ENCODE data around the gene TNFAIP2.
"Not testable (repeated sequence)": the region's sequence is repeated elsewhere in the genome, so short reads cannot be mapped to it uniquely, and the experiment has no call there.

The TNFAIP2 gene

GRCh38 chr14:103107941-103108748, 15.1 kb upstream of the TNFAIP2 start:
- H3K36me3 Mint-ChIP-seq (ENCODE audit: insufficient read depth), result no peaks in the 10 kb centered on the region
- DNase-seq (no peak), ATAC-seq (replicated peaks) (no peak)
- H3K4me3 Mint-ChIP-seq, result no peak overlapping the region
- peaks cover 9% of the 10 kb centered on the region in 2 donors for H3K4me1 Mint-ChIP-seq (ENCODE audit: low read depth in 2 of 2)
- no peak overlapping the region for H3K27ac Mint-ChIP-seq
- peaks cover 24 to 64% of the 10 kb centered on the region in 2 donors for H3K27me3 Mint-ChIP-seq
- H3K9me3 Mint-ChIP-seq, result no peaks in the 10 kb centered on the region

DNA sequence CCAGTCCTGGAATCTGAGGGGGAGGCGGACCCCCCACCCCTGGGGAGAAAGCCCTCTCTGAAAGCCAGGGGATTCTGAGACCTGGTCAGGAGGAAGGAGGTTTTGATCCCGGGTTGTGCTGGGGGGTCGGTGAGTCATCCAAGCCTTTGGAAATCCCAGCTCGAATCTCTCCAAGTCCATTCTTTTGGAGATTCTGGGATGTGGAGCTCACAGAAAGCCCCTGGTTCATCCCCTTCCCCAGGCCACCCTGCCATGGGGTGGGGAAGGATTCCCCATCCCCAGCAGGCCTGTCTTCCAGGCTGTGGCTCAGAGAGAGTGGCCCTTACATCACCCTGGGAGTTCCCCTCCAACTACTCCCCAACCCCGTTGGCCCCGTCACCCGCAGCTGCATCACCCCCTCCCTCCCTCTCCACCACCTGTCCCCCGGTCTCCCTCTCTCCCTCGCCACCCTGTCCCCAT, 14.5 kb upstream of the TNFAIP2 start:
- DNase-seq, result no peak
- ATAC-seq (replicated peaks), result no peak
- H3K9me3 Mint-ChIP-seq, result no peaks in the 10 kb centered on the region
- H3K4me1 Mint-ChIP-seq (ENCODE audit: low read depth in 2 of 2), result peaks cover 6 to 9% of the 10 kb centered on the region in 2 donors
- no peak overlapping the region for H3K27ac Mint-ChIP-seq
- H3K36me3 Mint-ChIP-seq (ENCODE audit: insufficient read depth), result no peaks in the 10 kb centered on the region
- peaks cover 19 to 57% of the 10 kb centered on the region in 2 donors for H3K27me3 Mint-ChIP-seq
- no peak overlapping the region for H3K4me3 Mint-ChIP-seq

DNA sequence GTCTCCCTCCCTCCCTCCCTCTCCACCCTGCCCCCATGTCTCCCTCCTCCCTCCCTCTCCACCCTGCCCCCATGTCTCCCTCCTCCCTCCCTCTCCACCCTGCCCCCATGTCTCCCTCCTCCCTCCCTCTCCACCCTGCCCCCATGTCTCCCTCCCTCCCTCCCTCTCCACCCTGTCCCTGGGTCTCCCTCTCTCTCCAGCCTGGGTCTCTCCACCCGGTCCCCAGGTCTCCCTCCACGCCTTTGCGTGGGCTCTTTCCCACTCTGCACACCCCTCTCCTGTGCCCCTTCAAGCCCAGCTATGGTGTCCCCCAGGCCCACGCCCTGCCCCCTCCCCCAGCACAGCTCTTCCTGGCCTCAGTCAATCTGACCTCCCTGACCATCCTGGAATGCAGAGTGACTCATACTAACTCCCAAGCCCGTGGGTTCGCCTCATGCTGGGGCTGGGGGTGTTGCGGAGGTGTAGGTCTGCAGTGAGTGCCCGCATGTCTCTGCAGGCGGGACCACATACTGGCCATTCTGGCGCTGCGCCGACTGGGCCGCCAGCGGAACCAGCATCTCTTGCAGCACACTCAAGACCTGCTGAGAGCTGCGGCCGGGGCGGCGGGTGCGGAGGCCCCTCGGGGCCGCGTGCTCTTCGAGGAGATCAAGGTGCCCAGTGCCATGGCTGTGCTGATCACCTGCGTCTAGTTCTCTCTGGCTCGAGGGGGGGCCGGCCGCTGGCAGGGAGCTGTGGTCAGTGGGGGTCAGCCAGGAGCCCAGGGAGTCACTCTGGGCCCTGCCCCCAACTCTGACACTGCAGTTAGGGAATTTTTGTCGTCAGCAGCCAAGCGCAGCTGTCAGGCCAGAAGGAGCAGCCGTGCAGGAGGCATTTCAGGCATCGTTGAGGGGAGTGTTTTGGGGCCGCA, 13.5 kb upstream of the TNFAIP2 start:
- Mint-ChIP-seq H3K4me1 (ENCODE audit: low read depth in 2 of 2) (peaks cover 6 to 10% of the 10 kb centered on the region in 2 donors), H3K27me3 (peaks cover 17 to 53% of the 10 kb centered on the region in 2 donors), H3K27ac (no peak overlapping the region), H3K9me3 (no peaks in the 10 kb centered on the region), H3K4me3 (no peak overlapping the region), H3K36me3 (ENCODE audit: insufficient read depth) (no peaks in the 10 kb centered on the region)
- ATAC-seq (replicated peaks) (no peak), DNase-seq (no peak)

DNA sequence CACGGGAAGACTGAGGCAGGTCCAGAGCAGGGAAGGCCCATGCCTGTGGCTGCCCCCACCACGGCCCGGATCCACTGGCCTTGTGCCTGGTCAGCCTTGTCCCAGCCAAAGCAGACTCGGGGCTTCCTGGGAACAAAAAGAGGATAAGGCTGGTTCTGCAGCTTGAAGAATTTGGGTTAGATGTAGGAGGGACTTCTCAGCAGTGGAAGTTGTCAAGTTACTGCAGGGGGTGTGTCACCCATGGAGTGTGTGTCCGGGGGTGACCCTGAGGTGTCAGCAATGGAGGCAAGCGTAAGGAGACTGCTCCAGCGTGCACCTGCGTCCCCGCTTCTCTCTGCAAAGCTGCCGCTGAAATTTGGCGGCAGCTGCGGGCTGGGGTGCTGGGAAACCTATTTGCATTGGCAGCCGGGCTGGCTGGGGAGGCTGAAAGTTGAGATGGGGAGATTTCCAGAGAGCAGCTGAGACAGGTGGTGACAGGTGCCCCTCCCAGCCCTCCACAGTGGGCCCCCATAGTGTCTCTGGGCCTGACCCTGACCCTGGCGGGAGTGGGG, 12.5 kb upstream of the TNFAIP2 start:
- Mint-ChIP-seq H3K9me3 (no peaks in the 10 kb centered on the region), H3K27me3 (peaks cover 8 to 43% of the 10 kb centered on the region in 2 donors), H3K36me3 (ENCODE audit: insufficient read depth) (no peaks in the 10 kb centered on the region), H3K4me3 (no peak overlapping the region), H3K4me1 (ENCODE audit: low read depth in 2 of 2) (peaks cover 4 to 6% of the 10 kb centered on the region in 2 donors), H3K27ac (no peak overlapping the region)
- DNase-seq (no peak), ATAC-seq (replicated peaks) (no peak)

DNA sequence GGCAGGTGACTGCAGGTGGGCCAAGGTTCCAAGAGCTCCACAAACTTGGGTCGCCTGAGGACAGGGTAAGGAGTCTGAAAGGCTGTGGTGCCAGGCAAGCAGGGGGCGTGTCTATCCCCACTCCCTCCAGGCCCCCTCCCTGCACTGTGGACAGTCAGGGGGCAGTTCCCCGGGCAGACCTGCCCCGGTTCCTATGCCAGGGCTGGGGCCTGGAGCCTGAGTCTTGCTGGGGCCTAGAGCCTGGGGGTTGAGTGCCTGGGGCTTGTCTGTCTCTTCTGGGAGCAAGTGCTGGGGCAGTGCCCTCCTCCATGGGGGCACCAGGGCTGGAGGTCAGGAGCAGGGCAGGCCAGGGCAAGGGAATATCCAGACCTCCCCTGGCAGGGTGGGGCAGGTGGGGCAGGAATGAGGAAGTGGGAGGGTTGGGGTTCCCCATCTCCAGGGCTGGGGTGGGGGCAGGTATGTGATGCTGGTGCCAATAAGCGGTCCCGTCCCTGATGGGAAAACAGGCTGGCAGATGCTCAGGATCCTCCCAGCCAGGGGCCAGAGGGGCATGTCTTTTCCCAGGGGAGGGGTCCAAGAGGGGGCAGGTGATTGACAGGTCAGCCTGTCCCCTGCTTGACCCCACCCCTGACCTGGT, 11.9 kb upstream of the TNFAIP2 start:
- H3K27me3 Mint-ChIP-seq, result peaks cover 8 to 38% of the 10 kb centered on the region in 2 donors
- H3K9me3 Mint-ChIP-seq, result no peaks in the 10 kb centered on the region
- H3K4me3 Mint-ChIP-seq, result no peak overlapping the region
- ATAC-seq (replicated peaks) (no peak), DNase-seq (no peak)
- no peaks in the 10 kb centered on the region for H3K36me3 Mint-ChIP-seq (ENCODE audit: insufficient read depth)
- H3K4me1 Mint-ChIP-seq (ENCODE audit: low read depth in 2 of 2), result peaks cover 6% of the 10 kb centered on the region in 2 donors
- no peak overlapping the region for H3K27ac Mint-ChIP-seq

GRCh38 chr14:103112400-103113243, 10.6 kb upstream of the TNFAIP2 start:
- DNase-seq (no peak), ATAC-seq (replicated peaks) (no peak)
- peak overlapping the region in 1 of 2 donors; percentile 57 for H3K27ac Mint-ChIP-seq
- H3K4me1 Mint-ChIP-seq (ENCODE audit: low read depth in 2 of 2), result peaks cover 6% of the 10 kb centered on the region in 2 donors
- no peak overlapping the region for H3K4me3 Mint-ChIP-seq
- H3K9me3 Mint-ChIP-seq, result no peaks in the 10 kb centered on the region
- no peaks in the 10 kb centered on the region for H3K36me3 Mint-ChIP-seq (ENCODE audit: insufficient read depth)
- peaks cover 8 to 27% of the 10 kb centered on the region in 2 donors for H3K27me3 Mint-ChIP-seq

GRCh38 chr14:103113303-103113702, 10.0 kb upstream of the TNFAIP2 start:
- ATAC-seq (replicated peaks), result no peak
- Mint-ChIP-seq H3K36me3 (ENCODE audit: insufficient read depth) (no peaks in the 10 kb centered on the region), H3K4me3 (no peak overlapping the region), H3K4me1 (ENCODE audit: low read depth in 2 of 2) (peaks cover 6% of the 10 kb centered on the region in 2 donors), H3K9me3 (no peaks in the 10 kb centered on the region), H3K27me3 (peaks cover 8 to 27% of the 10 kb centered on the region in 2 donors), H3K27ac (no peak overlapping the region)
- DNase-seq, result no peak

DNA sequence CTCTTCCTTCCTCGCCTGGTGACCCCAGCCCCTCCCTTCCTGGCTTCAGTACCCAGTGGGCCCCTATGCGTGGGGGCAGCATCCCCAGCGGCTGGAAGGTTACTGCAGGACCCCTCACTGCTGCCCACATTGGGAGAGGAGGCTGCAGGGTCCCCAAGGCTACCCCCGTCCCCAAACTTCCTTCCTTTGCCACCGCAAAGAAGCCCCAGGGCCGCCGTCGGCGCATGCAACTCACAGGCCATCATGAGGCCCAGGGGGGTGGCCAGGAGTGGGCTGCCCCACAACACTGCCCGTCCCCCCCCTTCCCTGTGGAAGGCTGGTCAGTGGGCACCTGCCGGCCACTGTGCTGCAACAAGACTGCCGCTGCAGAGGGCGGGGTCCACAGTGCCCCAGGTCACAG, 9.5 kb upstream of the TNFAIP2 start:
- DNase-seq, result no peak
- peaks cover 6% of the 10 kb centered on the region in 2 donors for H3K4me1 Mint-ChIP-seq (ENCODE audit: low read depth in 2 of 2)
- H3K27me3 Mint-ChIP-seq, result peaks cover 8 to 27% of the 10 kb centered on the region in 2 donors
- H3K9me3 Mint-ChIP-seq, result no peaks in the 10 kb centered on the region
- H3K36me3 Mint-ChIP-seq (ENCODE audit: insufficient read depth), result no peaks in the 10 kb centered on the region
- no peak for ATAC-seq (replicated peaks)
- no peak overlapping the region for H3K4me3 Mint-ChIP-seq
- H3K27ac Mint-ChIP-seq, result no peak overlapping the region

DNA sequence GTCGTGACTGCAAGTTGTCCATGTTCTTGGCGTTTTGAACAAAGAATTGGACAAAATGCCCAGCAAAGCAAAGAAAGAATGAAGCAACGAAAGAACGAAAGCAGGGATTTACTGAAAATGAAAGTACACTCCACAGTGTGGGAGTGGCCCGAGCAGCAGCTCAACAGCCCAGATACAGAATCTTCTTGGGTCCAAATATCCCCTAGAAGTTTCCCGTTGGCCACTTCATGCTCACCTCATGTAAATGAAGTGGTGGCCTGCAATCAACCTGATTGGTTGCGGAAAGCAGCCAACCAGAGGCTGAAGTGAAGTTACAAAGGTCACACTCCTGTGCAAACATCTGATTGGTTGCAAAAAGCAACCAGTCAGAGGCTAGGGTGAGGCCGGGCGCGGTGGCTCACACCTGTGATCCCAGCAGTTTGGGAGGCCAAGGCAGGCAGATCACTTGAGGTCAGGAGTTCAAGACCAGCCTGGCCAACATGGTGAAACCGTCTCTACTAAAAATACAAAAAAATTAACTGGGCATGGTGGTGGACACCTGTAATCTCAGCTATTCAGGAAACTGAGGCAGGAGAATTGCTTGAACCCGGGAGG, 8.1 kb upstream of the TNFAIP2 start:
- H3K27me3 Mint-ChIP-seq, result peaks cover 13 to 27% of the 10 kb centered on the region in 2 donors
- not testable (repeated sequence) for H3K4me1 Mint-ChIP-seq (ENCODE audit: low read depth in 2 of 2); H3K36me3 Mint-ChIP-seq (ENCODE audit: insufficient read depth); H3K9me3 Mint-ChIP-seq; DNase-seq; ATAC-seq (replicated peaks)
- H3K27ac Mint-ChIP-seq, result peak overlapping the region; percentile 11 to 75
- peak overlapping the region; percentile 46 to 69 for H3K4me3 Mint-ChIP-seq

- no peaks in the 10 kb centered on the region for H3K36me3 Mint-ChIP-seq (ENCODE audit: insufficient read depth)
- H3K4me1 Mint-ChIP-seq (ENCODE audit: low read depth in 2 of 2), result peaks cover 6% of the 10 kb centered on the region in 2 donors
- DNase-seq (no peak), ATAC-seq (replicated peaks) (no peak)
- H3K27ac Mint-ChIP-seq, result peak overlapping the region in 1 of 2 donors; percentile 75
- no peaks in the 10 kb centered on the region for H3K9me3 Mint-ChIP-seq
- H3K27me3 Mint-ChIP-seq, result peaks cover 15 to 27% of the 10 kb centered on the region in 2 donors
- H3K4me3 Mint-ChIP-seq, result no peak overlapping the region
These were observed 7.3 kb upstream of the TNFAIP2 start for GRCh38 chr14:103115845-103116572.

- no peak for ATAC-seq (replicated peaks)
- Mint-ChIP-seq H3K4me3 (no peak overlapping the region), H3K9me3 (no peaks in the 10 kb centered on the region), H3K27me3 (peaks cover 14 to 27% of the 10 kb centered on the region in 2 donors), H3K27ac (no peak overlapping the region), H3K36me3 (ENCODE audit: insufficient read depth) (peaks cover 3% of the 10 kb centered on the region), H3K4me1 (ENCODE audit: low read depth in 2 of 2) (peaks cover 6% of the 10 kb centered on the region in 2 donors)
- DNase-seq, result no peak
These were observed 6.6 kb upstream of the TNFAIP2 start for GRCh38 chr14:103116636-103117035.

All from effector memory CD8-positive, alpha-beta T cell (primary cell).